Coronary artery (tissue), 2 donors: Measurements from ENCODE around the gene LMBR1L.

Experiments
- DNase-seq: peaks from one replicate; pipeline ENCODE4 v3.0.0-alpha.2; 2017; ENCODE audit warnings: low spot score
- H3K27ac ChIP-seq, 2 donors: fragments of 200-600 bp; sonication (generic); one replicate each; pipeline ENCODE4 v1.5.1; 2016 to 2019
- H3K4me3 ChIP-seq: fragments of 200-600 bp; sonication (generic); 2 replicates; pipeline ENCODE4 v1.5.1; 2016; ENCODE audit warnings: mild to moderate bottlenecking, moderate library complexity
- TF ChIP-seq, protein P1 (sequence below): fragments of 200-600 bp; sonication (generic); IDR thresholded peaks from one replicate; pipeline ENCODE4 v1.5.1; 2019; ENCODE audit warnings: antibody characterized with exemption

Gene LMBR1L

DNA sequence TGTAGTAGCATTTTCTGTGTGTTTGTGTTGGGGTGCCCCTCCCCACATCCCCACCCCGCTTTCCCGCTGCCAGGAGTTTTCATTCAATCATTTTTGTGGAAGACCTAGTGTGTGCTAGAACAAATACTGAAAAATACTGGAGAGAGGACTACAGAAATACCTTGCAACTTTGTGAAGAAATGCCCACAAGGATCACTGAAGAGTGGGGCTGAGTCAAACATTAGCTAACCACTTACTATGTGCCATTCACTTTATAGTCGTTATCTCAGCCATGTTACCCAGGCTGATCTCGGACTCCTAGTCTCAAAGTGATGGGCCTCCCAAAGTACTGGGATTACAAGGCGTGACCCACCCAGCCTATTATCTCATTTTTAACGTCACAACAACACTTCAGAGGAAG, 559 bp upstream of the LMBR1L start:
- no peak for DNase-seq
- Histone ChIP-seq H3K27ac (peak overlapping the region; percentile 93 to 98), H3K4me3 (peak overlapping the region; percentile 80)
- TF ChIP-seq, protein P1, sequence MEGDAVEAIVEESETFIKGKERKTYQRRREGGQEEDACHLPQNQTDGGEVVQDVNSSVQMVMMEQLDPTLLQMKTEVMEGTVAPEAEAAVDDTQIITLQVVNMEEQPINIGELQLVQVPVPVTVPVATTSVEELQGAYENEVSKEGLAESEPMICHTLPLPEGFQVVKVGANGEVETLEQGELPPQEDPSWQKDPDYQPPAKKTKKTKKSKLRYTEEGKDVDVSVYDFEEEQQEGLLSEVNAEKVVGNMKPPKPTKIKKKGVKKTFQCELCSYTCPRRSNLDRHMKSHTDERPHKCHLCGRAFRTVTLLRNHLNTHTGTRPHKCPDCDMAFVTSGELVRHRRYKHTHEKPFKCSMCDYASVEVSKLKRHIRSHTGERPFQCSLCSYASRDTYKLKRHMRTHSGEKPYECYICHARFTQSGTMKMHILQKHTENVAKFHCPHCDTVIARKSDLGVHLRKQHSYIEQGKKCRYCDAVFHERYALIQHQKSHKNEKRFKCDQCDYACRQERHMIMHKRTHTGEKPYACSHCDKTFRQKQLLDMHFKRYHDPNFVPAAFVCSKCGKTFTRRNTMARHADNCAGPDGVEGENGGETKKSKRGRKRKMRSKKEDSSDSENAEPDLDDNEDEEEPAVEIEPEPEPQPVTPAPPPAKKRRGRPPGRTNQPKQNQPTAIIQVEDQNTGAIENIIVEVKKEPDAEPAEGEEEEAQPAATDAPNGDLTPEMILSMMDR, result no peak

DNA sequence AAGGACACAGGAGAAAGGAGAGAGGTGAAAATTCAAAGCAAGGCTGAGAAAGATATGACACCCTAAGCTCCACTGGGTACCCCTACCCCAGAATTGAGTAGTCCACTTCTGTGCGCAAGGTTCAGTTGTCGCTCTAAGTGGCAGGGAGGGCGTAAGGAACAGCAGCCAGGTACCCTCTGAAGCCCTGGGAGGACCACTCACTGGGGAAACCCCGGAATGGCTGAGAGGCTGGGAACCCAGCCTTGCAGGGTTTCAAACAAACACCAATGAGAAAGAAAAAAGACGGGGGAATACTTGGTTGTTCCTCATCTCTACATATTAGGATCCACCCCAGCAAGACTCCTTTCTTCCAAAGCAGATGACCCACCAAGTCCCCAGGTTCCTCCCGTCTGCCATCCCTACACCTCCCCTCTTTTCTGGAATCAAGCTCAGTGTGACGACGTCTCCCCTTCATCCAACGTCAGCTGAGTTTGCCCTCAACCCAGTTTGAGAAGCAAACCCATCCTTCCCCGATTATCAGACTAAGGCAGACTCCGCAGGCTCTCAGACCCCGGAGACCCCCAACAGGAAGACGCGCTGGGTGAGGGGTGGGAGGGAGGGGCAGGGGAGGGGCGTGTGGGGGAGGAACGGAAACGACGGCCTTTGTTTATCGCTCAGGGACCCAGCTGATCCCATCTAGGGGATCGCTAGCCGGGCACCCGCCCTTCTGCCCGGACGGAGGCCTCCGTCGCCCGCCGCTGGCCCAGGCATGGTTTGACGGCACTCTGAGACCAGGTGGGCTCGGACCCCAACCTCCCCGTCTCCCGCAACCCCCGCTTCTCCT, 795 bp downstream of the LMBR1L start:
- DNase-seq, result no peak
- TF ChIP-seq, protein P1, result no peak
- peak overlapping the region; percentile 93 to 98 for H3K27ac ChIP-seq
- H3K4me3 ChIP-seq, result peak overlapping the region; percentile 80

DNA sequence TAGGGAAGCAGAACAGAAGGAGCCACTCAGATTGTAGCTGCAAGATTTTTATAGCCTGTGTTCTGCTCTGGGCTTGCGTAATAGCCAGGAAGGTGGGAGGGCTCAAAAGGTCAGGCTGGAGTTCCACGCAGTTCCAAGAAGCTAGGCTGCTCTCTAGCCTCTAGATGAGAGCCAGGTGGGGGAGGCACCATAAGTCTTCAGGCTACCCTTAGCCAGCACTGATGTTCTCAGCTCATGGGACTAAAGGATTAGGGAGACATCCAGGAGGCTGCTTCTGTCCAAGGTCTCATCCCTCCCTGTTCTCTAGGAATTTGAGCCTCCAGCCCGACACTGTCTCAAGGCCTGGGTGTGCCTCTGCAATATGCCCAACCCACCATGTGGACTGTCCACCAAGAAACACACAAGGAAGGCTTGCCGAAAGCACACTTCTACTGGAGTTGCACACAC, 1.7 kb downstream of the LMBR1L start:
- TF ChIP-seq, protein P1, result no peak
- no peak for DNase-seq

DNA sequence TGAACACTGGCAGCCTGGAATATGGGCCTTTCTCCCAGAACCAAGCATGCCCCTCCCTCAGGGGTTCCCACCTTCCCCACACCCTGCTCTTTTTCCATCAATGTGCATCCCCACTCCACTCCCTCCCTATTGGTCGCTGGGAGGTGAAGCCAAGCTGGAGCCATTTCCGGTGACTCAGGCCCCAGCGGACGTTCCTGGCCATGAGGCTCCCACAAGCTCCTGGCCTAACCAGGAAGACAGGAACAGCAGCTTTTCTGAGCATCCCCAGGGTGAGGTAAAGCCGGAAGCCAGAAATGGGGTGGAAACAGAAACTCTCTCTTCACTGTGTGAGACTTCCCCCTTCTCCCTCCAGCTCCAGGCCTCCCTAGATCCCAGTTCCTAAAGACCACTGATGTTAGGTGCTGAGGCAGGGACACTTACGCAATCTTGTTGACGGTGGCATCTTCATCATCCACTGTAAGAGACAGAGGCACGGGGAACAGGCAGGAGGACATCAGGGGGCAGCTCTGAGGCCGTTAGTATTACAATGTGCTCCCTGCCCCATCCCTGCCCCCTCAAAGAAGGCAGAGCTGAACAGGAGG, 5.1 kb downstream of the LMBR1L start:
- TF ChIP-seq, protein P1, result no peak
- Histone ChIP-seq H3K27ac (peak overlapping the region in 1 of 2 donors; percentile 49), H3K4me3 (no peak overlapping the region)
- no peak for DNase-seq

More for the DNA sequence above, 1.7 kb downstream of the LMBR1L start:
- H3K27ac ChIP-seq, result peak overlapping the region; percentile 93 to 98
- peak overlapping the region; percentile 80 for H3K4me3 ChIP-seq

DNA sequence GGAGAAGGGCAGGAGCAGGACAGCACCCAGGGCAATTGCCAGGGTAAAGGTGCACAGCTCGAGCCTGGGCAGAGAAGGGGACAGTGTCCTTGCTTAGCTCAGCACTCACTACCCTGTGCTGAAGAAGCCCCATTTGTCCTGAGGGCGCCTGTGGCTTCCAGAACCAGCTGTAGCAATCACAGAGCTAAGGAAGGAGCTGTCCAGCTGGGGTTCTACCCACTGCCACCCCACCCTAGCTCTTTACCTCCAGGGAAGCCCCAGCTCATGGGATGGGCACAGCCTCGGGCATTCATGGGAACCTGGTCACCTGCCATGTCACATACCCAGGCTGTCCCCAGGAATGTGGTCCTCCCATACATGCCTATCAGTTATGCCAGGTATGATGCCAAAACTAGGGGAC, 5.8 kb downstream of the LMBR1L start:
- no peak for DNase-seq
- no peak overlapping the region for H3K27ac ChIP-seq
- TF ChIP-seq, protein P1, result no peak
- H3K4me3 ChIP-seq, result no peak overlapping the region

DNA sequence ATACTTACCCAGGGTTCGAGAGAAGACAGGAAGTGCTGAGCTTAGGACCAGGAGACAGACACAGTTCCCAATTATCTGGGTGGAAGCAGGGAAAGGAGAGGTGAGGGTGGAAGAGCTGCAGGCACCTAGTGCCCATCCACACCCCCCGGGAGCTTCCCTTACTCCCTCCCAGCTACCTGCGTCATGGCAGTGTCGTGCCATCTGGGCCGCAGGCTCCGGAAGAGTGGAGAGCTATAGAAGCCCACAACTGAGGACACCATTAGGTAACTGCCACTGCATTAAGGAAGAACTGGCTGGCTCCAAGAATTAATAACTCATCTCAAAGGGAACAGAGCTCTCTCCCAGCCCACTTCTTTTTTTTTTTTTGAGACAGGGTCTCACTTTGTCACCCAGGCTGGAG, 10.3 kb downstream of the LMBR1L start:
- TF ChIP-seq, protein P1, result no peak
- H3K27ac ChIP-seq, result no peak overlapping the region
- no peak overlapping the region for H3K4me3 ChIP-seq
- DNase-seq, result no peak

DNA sequence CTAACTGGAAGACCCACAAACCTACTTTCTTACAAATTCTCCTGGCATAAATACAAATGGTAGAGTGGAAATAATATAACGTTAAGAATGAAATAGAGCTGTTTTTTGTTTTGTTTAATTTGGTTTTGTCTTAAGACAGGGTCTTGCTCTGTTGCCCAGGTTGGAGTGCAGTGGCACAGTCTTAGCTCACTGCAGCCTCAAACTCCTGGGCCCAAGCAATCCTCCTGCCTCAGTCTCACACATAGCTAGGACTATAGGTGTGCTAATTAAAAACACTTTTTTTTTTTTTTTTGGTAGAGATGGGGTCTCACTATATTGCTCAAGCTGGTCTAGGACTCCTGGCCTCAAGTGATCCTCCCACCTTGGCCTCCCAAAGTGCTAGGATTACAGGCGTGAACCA, 11.9 kb downstream of the LMBR1L start:
- no peak for DNase-seq
- Histone ChIP-seq H3K4me3 (no peak overlapping the region), H3K27ac (no peak overlapping the region)
- TF ChIP-seq, protein P1, result no peak
